ENCODE results near the gene AFF3. TPM values are rescaled to one million over a fixed set of nuclear protein-coding genes. Genes with fewer than 3 reads are reported as not detected.

AFF3 gene
- total and polyA plus RNA-seq, 10 of the 15 experiments (the other 5 are each of a cell fraction or from before 2014, with no cell fraction given) = 0.26 to 5.5 (median 3.0) TPM

DNA sequence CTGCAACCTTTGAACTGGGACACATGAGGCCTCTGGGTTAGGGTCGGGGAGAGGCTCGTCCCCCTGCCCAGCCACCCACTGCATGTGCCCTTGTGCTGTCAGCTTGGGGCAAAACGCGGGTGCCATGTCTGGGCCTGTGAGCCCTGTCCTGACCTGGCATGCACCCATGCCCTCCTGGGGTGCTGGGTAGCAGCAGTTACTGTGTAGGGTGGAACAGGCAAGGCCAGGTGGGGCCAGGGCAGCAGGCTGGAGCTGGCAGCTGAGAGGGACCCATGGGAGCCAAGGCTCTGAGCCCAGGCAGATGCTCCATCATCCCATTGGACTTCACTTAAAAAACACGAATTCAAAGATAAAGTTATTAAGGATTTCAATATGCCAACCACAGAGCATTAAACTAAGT, 518.8 kb downstream of the AFF3 start:
- intact Hi-C loops (cut with micrococcal nuclease; ENCODE audit: unreplicated experiment) = no loop called here
- ChIA-PET SMC1A (ENCODE audit: uncharacterized antibody, unreplicated experiment) (no interaction called here), CTCF (interaction anchor here (1.0 kb wide), 1 partner anchor 10 kb away, joined by 4 read pairs; no protein-coding TSS in a partner anchor), RAD21 (ENCODE audit: unreplicated experiment) (no interaction called here), POLR2A (no interaction called here)
- no peaks in the 10 kb centered on the region for H3K36me3 ChIP-seq (ENCODE audit: control insufficient read depth in 2 of 2, insufficient read depth in 2 of 2, low read length in 1 of 2)
- ATAC-seq (no peak), FAIRE-seq (no peak), DNase-seq (ENCODE audit: low read depth, low spot score) (no peak)
- 6% methylated on average over 5 of the region's 5 CpGs for WGBS (ENCODE audit: insufficient coverage, insufficient replicate concordance, low lambda C conversion rate, missing lambda C conversion rate)
- H3K9ac ChIP-seq (ENCODE audit: control insufficient read depth, insufficient read depth, low read length) = no peak overlapping the region
- no peaks in the 10 kb centered on the region for H3K79me2 ChIP-seq (ENCODE audit: control insufficient read depth, insufficient read depth, low read length)
- H4K20me1 ChIP-seq (ENCODE audit: control insufficient read depth, insufficient read depth) = no peaks in the 10 kb centered on the region
- H3K9me3 ChIP-seq (replicated peaks; ENCODE audit: control insufficient read depth, insufficient read depth, low read length) = no peaks in the 10 kb centered on the region
- H3K4me1 ChIP-seq (ENCODE audit: control insufficient read depth, insufficient read depth, low read length) = no peaks in the 10 kb centered on the region
- no TSS peak for BruUV-seq (replicated peaks)
- H3K27ac ChIP-seq (ENCODE audit: control insufficient read depth, insufficient read depth) = no peak overlapping the region
- H3K27me3 ChIP-seq (replicated peaks in 1 of 2; ENCODE audit: control insufficient read depth in 2 of 2, insufficient read depth in 2 of 2, low read length in 1 of 2) = no peaks in the 10 kb centered on the region
- in situ Hi-C loops (cut with MboI) = no loop called here
- H3K4me3 ChIP-seq = no peak overlapping the region
- H2AFZ ChIP-seq (ENCODE audit: control insufficient read depth, low read depth, low read length) = no peak overlapping the region
- H3K4me2 ChIP-seq (ENCODE audit: control insufficient read depth, insufficient read depth) = no peak overlapping the region
- TF ChIP-seq CBFB (IDR thresholded peaks at IDR 0.05; ENCODE audit: low read depth) = no peak
- TF ChIP-seq CEBPZ (IDR thresholded peaks at IDR 0.05; ENCODE audit: low read depth, low read length) = no peak
- TF ChIP-seq CUX1 (IDR thresholded peaks at IDR 0.05; ENCODE audit: insufficient replicate concordance, low read depth, low read length) = no peak
- TF ChIP-seq ZNF384 (IDR thresholded peaks at IDR 0.05; ENCODE audit: borderline replicate concordance, low read depth, low read length) = no peak
- TF ChIP-seq, protein P1, sequence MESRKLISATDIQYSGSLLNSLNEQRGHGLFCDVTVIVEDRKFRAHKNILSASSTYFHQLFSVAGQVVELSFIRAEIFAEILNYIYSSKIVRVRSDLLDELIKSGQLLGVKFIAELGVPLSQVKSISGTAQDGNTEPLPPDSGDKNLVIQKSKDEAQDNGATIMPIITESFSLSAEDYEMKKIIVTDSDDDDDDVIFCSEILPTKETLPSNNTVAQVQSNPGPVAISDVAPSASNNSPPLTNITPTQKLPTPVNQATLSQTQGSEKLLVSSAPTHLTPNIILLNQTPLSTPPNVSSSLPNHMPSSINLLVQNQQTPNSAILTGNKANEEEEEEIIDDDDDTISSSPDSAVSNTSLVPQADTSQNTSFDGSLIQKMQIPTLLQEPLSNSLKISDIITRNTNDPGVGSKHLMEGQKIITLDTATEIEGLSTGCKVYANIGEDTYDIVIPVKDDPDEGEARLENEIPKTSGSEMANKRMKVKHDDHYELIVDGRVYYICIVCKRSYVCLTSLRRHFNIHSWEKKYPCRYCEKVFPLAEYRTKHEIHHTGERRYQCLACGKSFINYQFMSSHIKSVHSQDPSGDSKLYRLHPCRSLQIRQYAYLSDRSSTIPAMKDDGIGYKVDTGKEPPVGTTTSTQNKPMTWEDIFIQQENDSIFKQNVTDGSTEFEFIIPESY (IDR thresholded peaks at IDR 0.05) = no peak
- no peak for TF ChIP-seq TCF3 (IDR thresholded peaks at IDR 0.05; ENCODE audit: borderline replicate concordance, insufficient read depth, low read depth, low read length)
- no peak for TF ChIP-seq ZNF24 (IDR thresholded peaks at IDR 0.05)
- no peak for TF ChIP-seq USF2 (IDR thresholded peaks at IDR 0.05; ENCODE audit: borderline replicate concordance, low read depth, low read length)
- no peak for TF ChIP-seq ZNF274 (IDR thresholded peaks at IDR 0.05; ENCODE audit: insufficient read depth, insufficient read length)
- no peak for TF ChIP-seq NFXL1 (IDR thresholded peaks at IDR 0.05; ENCODE audit: borderline replicate concordance)
- no peak for TF ChIP-seq FOS (IDR thresholded peaks at IDR 0.05; ENCODE audit: borderline replicate concordance, extremely low read depth, insufficient read length)
- TF ChIP-seq POLR2AphosphoS2 (IDR thresholded peaks at IDR 0.05; ENCODE audit: low read depth, low read length) = no peak
- TF ChIP-seq JUND (IDR thresholded peaks at IDR 0.05; ENCODE audit: low read depth, low read length) = no peak
- no peak for TF ChIP-seq BRCA1 (IDR thresholded peaks at IDR 0.05; ENCODE audit: low read depth, low read length)

Data from GM12878 (cell line).